GM23248 (cell line): ENCODE measurements around the gene POLE2.

Source experiments
- EZH2 ChIP-seq: fragments of 200-600 bp; sonication (generic); IDR thresholded peaks from 2 replicates; pipeline ENCODE4 v1.6.1; 2018; ENCODE audit warnings: antibody characterized with exemption, mild to moderate bottlenecking; ENCODE audit not compliant: insufficient read depth, poor library complexity, severe bottlenecking
- EZH2phosphoT487 ChIP-seq: fragments of 200-600 bp; sonication (generic); IDR thresholded peaks from 2 replicates; pipeline ENCODE4 v1.6.1; 2018; ENCODE audit warnings: antibody characterized with exemption, moderate library complexity, mild to moderate bottlenecking, low read depth; ENCODE audit not compliant: insufficient read depth

- TF ChIP-seq EZH2phosphoT487 = no peak
- no peak for TF ChIP-seq EZH2
These were observed 63.8 kb downstream of the POLE2 start for GRCh38 chr14:49623941-49624839.
